Adipose tissue (tissue), 3 donors: ENCODE results near the gene BACH2. TPM values are rescaled to one million over a fixed set of nuclear protein-coding genes. Genes with fewer than 3 reads are reported as not detected.
"Not testable (repeated sequence)": the region's sequence is repeated elsewhere in the genome, so short reads cannot be mapped to it uniquely, and the experiment has no call there.

Experiments used
- H3K27ac ChIP-seq: one replicate; pipeline ENCODE4 v1.5.1; 2013; ENCODE audit warnings: low read depth, low read length
- whole genome bisulfite sequencing, 3 donors: extraction: QIAGEN DNeasy Blood & Tissue Kit; methylation state at CpG; one replicate each; pipeline ENCODE4 v1.1.7; 2013; 5-methylcytosine and 5-hydroxymethylcytosine counted together
- polyA plus RNA-seq, 3 donors: library from polyadenylated mRNA; stranded (reverse); fragments of 200-250 nt; gene quantifications; one replicate each; pipeline ENCODE4 v1.2.3, GENCODE V29; 2013
- donor health status: healthy with polysubstance abuse.
- donor health status: Bipolar disorder and iron deficiency.
- donor health status: healthy.

The BACH2 gene
- under 1 TPM; 0.52 to 0.79 (median 0.53) TPM for polyA plus RNA-seq

- H3K27ac ChIP-seq: peak within 1 kb of the TSS; percentile 44
- WGBS, 3 donors: 0 to 1% (median 1%) methylated on average over 71 to 109 of the region's 112 CpGs
Observed at GRCh38 chr6:90296341-90297114, at the start of gene BACH2. TSS of gene BACH2 (minus strand) at chr6:90296843. CDS start at chr6:90008844, 287,999 bp downstream.

- no peak overlapping the region for H3K27ac ChIP-seq
- WGBS, 3 donors: 46 to 69% (median 65%) methylated on average over 5 of the region's 5 CpGs
Observed at GRCh38 chr6:90343576-90343975, 46.9 kb upstream of the BACH2 start.

DNA sequence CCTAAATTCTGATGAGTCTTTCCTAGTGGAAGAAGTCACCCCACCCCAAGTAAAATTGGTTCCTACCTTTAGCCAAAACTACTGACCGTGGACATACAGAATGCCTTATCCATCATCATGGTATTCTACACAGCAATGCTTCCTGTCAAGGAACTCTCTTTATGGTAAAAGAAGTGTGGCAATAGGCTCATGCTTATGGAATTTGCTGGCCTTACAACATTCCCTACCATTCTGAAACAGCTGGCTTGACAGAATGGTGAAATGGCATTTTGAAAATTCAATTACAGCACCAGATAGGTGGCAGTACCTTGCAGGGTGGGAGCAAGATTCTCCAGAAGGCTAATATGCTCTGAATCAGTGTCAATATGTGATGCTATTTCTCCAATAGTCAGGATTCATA, 41.8 kb upstream of the BACH2 start:
- 83 to 95% (median 92%) methylated on average over 1 of the region's 1 CpG for WGBS, 3 donors
- no peak overlapping the region for H3K27ac ChIP-seq

DNA sequence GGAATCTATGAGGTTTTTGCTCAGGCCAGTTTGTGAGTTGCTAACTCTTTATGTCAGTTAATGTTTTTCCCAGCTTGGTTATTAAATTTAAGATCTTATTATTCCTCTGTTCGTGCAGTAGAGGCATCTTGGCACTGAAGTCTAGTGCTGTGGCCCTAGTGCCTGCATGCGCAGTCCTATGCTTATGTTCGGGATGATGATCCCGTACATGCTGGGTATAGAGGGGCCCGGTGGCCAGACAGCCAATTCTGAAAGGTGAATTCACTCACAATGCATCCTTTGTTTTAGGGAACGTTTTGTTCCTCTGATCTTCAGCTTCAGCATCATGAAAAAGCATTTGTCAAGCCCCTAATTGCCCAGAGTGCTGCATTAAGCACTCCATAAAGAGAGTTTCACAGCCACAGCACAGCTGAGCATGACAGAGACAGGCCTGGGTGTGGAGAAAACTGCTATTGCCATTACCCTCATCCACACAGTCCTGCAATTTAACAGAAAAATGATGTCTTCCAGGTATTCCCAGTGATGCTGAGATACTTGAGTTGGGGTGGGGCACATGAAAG, 39.8 kb upstream of the BACH2 start:
- 36 to 83% (median 66%) methylated on average over 6 of the region's 6 CpGs for WGBS, 3 donors

DNA sequence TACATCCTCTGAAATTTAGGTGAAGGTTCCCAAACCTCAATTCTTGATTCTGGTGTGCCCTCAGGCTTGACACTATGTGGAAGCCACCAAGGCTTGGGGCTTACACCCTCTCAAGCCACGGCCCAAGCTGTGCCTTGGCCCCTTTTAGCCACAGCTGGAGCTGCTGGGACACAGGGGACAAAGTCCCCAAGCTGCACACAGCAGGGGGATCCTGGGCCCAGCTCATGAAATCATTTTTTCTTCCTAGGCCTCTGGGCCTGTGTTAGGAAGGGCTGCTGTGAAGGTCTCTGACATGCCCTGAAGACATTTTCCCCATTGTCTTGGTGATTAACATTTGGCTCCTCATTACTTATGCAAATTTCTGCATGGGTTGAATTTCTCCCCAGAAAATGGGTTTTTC, 37.3 kb upstream of the BACH2 start:
- H3K27ac ChIP-seq: no peak overlapping the region
- WGBS, 3 donors: 55 to 72% (median 70%) methylated on average over 1 of the region's 1 CpG

More for the DNA sequence above, 39.8 kb upstream of the BACH2 start:
- no peak overlapping the region for H3K27ac ChIP-seq

DNA sequence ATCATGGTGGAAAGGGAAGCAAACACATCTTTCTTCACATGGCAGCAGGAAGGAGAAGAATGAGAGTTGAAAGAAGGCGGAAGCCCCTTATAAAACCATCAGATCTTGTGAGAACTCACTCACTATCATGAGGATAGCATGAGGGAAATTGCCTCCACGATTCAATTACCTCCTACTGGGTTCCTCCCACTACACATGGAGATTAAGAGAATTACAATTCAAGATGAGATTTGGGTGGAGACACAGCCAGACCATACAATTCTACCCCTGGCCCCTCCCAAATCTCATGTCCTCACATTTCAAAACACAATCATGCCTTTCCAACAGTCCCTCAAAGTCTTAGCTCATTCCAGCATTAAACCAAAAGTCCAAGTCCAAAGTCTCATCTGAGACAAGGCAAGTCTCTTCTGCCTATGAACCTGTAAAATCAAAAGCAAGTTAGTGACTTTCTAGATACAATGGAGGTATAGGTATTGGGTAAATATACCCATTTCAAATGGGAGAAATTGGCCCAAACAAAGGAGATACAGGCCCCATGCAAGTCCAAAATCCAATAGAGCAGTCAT, 36.4 kb upstream of the BACH2 start:
- H3K27ac ChIP-seq: not testable (repeated sequence)
- 73 to 84% (median 83%) methylated on average over 2 of the region's 2 CpGs for WGBS, 3 donors

- no peak overlapping the region for H3K27ac ChIP-seq
- 70 to 87% (median 84%) methylated on average over 2 of the region's 2 CpGs for WGBS, 3 donors
Observed at GRCh38 chr6:90329386-90330077, 32.9 kb upstream of the BACH2 start.

GRCh38 chr6:90328004-90328403, 31.4 kb upstream of the BACH2 start:
- WGBS, 3 donors: 84 to 91% (median 86%) methylated on average over 1 of the region's 1 CpG
- H3K27ac ChIP-seq: no peak overlapping the region

- H3K27ac ChIP-seq: no peak overlapping the region
- 89 to 96% (median 94%) methylated on average over 3 of the region's 3 CpGs for WGBS, 3 donors
Observed at GRCh38 chr6:90326404-90327057, 29.9 kb upstream of the BACH2 start.

- no peak overlapping the region for H3K27ac ChIP-seq
- WGBS, 3 donors: 91 to 97% (median 97%) methylated on average over 6 of the region's 6 CpGs
Observed at GRCh38 chr6:90323706-90324105, 27.1 kb upstream of the BACH2 start.

GRCh38 chr6:90322976-90323474, 26.4 kb upstream of the BACH2 start:
- WGBS, 3 donors: 76 to 93% (median 85%) methylated on average over 3 of the region's 3 CpGs

GRCh38 chr6:90319979-90320685, 23.5 kb upstream of the BACH2 start:
- 70 to 87% (median 84%) methylated on average over 6 of the region's 6 CpGs for WGBS, 3 donors
- no peak overlapping the region for H3K27ac ChIP-seq

More at GRCh38 chr6:90322976-90323474, 26.4 kb upstream of the BACH2 start:
- no peak overlapping the region for H3K27ac ChIP-seq

DNA sequence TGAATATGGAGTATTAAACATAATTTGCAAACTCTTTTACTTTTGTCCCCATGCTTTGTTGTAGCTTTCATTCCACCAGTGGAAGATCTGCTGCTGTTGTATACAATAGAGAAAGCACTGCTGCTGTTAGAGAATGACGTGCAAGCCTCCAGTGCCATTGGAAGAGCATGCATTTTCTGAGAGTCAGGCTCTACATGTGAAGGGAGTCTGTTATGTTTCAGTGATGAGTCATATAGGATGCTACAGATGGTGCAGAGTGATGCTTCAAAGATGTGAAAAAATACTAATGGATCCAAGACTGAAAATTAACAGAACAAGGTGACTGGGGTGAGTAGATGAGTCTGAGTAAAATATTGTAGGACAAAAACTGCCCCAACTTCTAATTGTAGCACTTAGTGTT, 22.4 kb upstream of the BACH2 start:
- no peak overlapping the region for H3K27ac ChIP-seq
- WGBS, 3 donors: 74 to 84% (median 83%) methylated on average over 1 of the region's 1 CpG

DNA sequence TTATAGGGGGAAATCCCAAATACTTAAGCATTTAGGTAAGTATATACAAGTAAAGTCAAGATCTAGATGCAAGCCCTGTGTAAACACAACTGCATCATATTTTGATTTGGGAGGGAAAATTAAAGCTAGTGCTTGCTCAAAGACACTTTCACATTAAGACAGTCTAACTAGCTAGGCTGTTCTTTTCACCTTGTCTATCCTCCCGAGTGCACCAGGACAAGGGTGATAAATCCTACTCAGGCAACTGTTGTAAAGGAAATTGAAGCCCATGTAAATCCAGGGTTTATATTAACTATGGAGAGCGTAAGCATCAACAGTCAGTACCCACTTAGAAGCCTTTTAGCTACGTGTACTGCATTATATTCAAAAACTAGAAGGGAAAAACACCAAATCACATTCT, 19.3 kb upstream of the BACH2 start:
- 59 to 82% (median 75%) methylated on average over 3 of the region's 3 CpGs for WGBS, 3 donors
- no peak overlapping the region for H3K27ac ChIP-seq

- no peak overlapping the region for H3K27ac ChIP-seq
- WGBS, 3 donors: 85 to 88% (median 86%) methylated on average over 4 of the region's 4 CpGs
Observed at GRCh38 chr6:90315354-90315950, 18.8 kb upstream of the BACH2 start.

DNA sequence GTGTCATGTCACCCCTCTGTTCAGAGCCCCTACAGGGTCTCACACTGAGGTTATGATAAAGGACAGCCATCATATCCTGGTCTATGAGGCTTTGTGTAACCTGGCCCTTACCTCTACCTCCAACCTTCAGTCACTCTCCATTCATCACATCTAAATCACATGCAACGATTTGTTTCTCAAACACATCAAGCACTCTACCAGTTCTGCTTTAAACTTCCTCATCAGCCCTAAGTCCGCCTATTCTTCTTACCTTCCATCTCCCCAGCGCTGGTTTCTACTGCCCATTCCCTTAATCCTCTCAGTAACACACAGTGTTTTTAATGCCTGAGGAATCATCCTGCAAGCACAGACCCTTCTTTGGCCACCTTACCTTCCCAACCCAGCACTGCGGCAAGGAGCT, 17.9 kb upstream of the BACH2 start:
- WGBS, 3 donors: 81 to 90% (median 85%) methylated on average over 4 of the region's 4 CpGs
- no peak overlapping the region for H3K27ac ChIP-seq

DNA sequence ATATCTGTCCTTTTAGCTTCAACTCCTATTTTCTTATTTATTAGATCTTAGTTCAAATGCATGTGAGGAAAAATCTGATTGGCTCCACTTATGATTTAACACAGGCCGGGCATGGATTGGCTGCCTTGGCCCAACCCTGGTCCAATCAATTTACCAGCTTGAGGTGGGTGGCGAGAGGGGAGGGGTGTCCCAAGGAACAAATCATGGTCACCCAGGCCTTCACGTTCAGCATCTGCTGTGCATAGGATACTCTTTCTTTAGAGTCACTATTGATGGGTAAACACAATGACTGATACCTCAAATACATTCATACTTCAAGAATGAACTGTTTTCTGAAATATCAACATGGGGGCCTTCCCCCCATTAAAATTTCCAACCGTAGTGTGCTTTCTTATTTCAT, 14.9 kb upstream of the BACH2 start:
- 71 to 92% (median 89%) methylated on average over 4 of the region's 4 CpGs for WGBS, 3 donors
- no peak overlapping the region for H3K27ac ChIP-seq
